Neural crest cell (in vitro differentiated cells): ENCODE data around the gene CRYAA. TPM values are rescaled to one million over a fixed set of nuclear protein-coding genes. Genes with fewer than 3 reads are reported as not detected.

Experiments used
- DNase-seq: peaks from one replicate; pipeline ENCODE4 v3.0.0; 2021; ENCODE audit warnings: low read depth, mixed read lengths, low spot score
- H3K27ac Mint-ChIP-seq: one replicate; pipeline ENCODE4 v1.8.0; 2021; ENCODE audit warnings: mild to moderate bottlenecking, mixed read lengths; ENCODE audit not compliant: unreplicated experiment
- H3K27me3 Mint-ChIP-seq: 2 replicates; pipeline ENCODE4 v1.8.0; 2021; ENCODE audit warnings: low read depth, mild to moderate bottlenecking, mixed read lengths
- H3K36me3 Mint-ChIP-seq: 2 replicates; pipeline ENCODE4 v1.8.0; 2021; ENCODE audit warnings: low read depth, mild to moderate bottlenecking, mixed read lengths
- H3K4me1 Mint-ChIP-seq: 2 replicates; pipeline ENCODE4 v1.8.0; 2021; ENCODE audit warnings: mixed read lengths
- H3K4me3 Mint-ChIP-seq: one replicate; pipeline ENCODE4 v1.8.0; 2021; ENCODE audit warnings: mild to moderate bottlenecking, mixed read lengths
- H3K9me3 Mint-ChIP-seq: 2 replicates; pipeline ENCODE4 v1.8.0; 2021; ENCODE audit warnings: mixed read lengths
- CTCF ChIP-seq: fragments of 200-600 bp; sonication (generic); conservative IDR thresholded peaks from 2 replicates; pipeline ENCODE4 v1.5.0; 2021; ENCODE audit warnings: antibody characterized with exemption, mild to moderate bottlenecking
- total RNA-seq: library from RNA; stranded (reverse); gene quantifications from 2 replicates; pipeline ENCODE4 v1.2.1, GENCODE V29; 2021

CRYAA gene
- total RNA-seq, 1 donor from 2014 or later: not detected

GRCh38 chr21:43201491-43201890 is 32.7 kb downstream of the CRYAA start:
- no peak for DNase-seq
- Mint-ChIP-seq H3K27ac (no peak overlapping the region), H3K4me3 (no peak overlapping the region), H3K4me1 (peaks cover 11% of the 10 kb centered on the region), H3K27me3 (peaks cover 5% of the 10 kb centered on the region), H3K36me3 (peaks cover 8% of the 10 kb centered on the region), H3K9me3 (peaks cover 16% of the 10 kb centered on the region)
- no peak for TF ChIP-seq CTCF

GRCh38 chr21:43203591-43203990 is 34.8 kb downstream of the CRYAA start:
- no peak for DNase-seq
- peaks cover 1% of the 10 kb centered on the region for H3K36me3 Mint-ChIP-seq
- TF ChIP-seq CTCF: no peak

GRCh38 chr21:43204638-43205037 is 35.8 kb downstream of the CRYAA start:
- TF ChIP-seq CTCF: no peak
- Mint-ChIP-seq H3K9me3 (peaks cover 7% of the 10 kb centered on the region), H3K4me3 (no peak overlapping the region), H3K36me3 (no peaks in the 10 kb centered on the region), H3K4me1 (no peaks in the 10 kb centered on the region), H3K27ac (no peak overlapping the region), H3K27me3 (peaks cover 2% of the 10 kb centered on the region)
- no peak for DNase-seq

More at GRCh38 chr21:43203591-43203990, 34.8 kb downstream of the CRYAA start:
- Mint-ChIP-seq H3K27ac (no peak overlapping the region), H3K27me3 (peaks cover 5% of the 10 kb centered on the region), H3K4me1 (no peaks in the 10 kb centered on the region), H3K4me3 (no peak overlapping the region), H3K9me3 (peaks cover 9% of the 10 kb centered on the region)

GRCh38 chr21:43206231-43207042 is 37.6 kb downstream of the CRYAA start:
- H3K36me3 Mint-ChIP-seq: no peaks in the 10 kb centered on the region
- no peak overlapping the region for H3K27ac Mint-ChIP-seq
- no peak for TF ChIP-seq CTCF
- H3K4me1 Mint-ChIP-seq: peaks cover 3% of the 10 kb centered on the region
- no peak for DNase-seq
- H3K9me3 Mint-ChIP-seq: peaks cover 4% of the 10 kb centered on the region
- no peak overlapping the region for H3K4me3 Mint-ChIP-seq
- peaks cover 2% of the 10 kb centered on the region for H3K27me3 Mint-ChIP-seq

DNA sequence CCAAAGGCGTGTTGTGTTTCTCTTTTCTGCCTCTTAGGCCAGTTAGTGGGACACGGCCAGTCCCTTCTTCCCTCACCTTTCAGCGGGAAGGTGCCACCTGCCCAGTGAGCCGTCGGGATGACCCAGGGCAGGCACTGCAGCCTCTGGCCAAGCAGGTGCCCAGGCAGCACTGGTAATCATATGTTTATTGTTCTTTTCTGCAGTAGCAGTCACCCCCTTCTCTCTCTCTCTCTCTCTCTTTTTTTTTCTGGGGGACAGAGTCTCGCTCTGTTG is 38.2 kb downstream of the CRYAA start:
- H3K36me3 Mint-ChIP-seq: no peaks in the 10 kb centered on the region
- H3K27me3 Mint-ChIP-seq: peaks cover 2% of the 10 kb centered on the region
- no peak for DNase-seq
- H3K4me3 Mint-ChIP-seq: no peak overlapping the region
- H3K27ac Mint-ChIP-seq: peak overlapping the region; percentile 75
- H3K4me1 Mint-ChIP-seq: peaks cover 5% of the 10 kb centered on the region
- no peak for TF ChIP-seq CTCF
- peaks cover under 1% of the 10 kb centered on the region for H3K9me3 Mint-ChIP-seq
